ENCODE results near the gene RNF31.
A peak's percentile ranks its signal among the peaks of the same experiment; 100 is the strongest.
"Not testable (repeated sequence)": the region's sequence is repeated elsewhere in the genome, so short reads cannot be mapped to it uniquely, and the experiment has no call there.

Gene RNF31
- total RNA-seq: 1.8 to 2.9 reads per million in 2 donors

DNA sequence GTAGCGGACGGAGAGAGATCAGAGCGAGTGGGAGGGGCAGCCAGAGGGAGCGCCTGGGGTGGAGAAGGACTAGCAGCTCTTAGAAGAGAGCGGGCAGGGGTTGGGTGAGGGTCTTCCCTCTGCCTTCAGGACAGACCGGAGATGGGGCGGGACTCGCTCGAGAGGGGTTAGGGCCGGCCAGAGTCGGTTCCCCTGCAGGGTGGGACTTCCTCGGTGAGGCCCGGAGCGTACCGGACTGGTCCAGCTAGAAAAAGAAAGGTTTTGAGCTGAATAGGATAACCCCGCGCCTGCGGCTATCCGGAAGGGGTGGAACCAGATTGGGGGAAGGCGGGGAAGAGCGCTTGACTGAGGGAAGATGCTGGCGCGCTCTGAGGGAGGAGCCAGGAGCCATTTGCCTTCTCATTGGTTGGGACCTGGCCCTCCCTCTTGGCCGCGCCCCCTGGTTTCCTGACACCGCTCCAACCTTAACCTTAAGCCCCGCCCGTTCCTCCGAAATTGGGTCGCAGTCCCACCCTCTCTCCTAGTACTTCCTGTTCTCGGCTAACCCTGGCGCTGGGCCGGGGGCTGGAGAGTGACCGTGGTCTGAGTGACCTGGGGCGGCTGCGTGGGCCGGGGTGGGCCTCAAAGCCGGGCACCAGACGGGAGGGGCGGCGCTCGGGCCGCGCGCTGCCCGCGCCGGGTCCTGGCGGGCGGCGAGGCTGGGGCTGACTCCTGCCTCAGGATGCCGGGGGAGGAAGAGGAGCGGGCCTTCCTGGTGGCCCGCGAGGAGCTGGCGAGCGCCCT lies at the start of gene RNF31:
Gene RNF31 (plus strand): TSS at position 521 of the 783 bp plus-strand sequence. CDS start 201 bp downstream, at position 722.
- peak; percentile 95 for DNase-seq

DNA sequence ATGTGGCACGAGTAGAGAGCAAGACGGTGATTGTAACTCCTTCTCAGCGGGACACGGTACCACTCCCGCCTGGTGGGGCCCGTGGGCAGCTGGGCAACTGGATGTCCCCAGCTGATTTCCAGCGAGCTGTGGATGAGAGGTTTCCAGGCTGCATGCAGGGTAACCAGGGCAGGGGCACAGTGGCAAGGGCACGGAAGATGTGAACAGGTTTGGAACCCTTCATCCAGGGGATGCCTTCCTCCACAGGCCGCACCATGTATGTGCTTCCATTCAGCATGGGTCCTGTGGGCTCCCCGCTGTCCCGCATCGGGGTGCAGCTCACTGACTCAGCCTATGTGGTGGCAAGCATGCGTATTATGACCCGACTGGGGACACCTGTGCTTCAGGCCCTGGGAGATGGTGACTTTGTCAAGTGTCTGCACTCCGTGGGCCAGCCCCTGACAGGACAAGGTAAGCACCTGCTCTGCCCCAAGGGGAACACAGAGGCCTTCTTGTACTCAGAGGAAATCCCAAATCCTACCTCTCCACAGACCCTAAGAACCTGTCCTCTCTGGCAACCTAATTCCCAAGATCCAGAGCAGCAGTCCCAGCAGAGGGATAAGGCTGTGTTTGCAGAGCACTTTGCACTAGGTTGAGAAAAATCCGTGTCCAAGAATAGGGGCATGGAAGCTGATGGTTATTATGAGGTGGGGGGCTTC lies 48.9 kb upstream of the RNF31 start:
- no peak for DNase-seq

DNA sequence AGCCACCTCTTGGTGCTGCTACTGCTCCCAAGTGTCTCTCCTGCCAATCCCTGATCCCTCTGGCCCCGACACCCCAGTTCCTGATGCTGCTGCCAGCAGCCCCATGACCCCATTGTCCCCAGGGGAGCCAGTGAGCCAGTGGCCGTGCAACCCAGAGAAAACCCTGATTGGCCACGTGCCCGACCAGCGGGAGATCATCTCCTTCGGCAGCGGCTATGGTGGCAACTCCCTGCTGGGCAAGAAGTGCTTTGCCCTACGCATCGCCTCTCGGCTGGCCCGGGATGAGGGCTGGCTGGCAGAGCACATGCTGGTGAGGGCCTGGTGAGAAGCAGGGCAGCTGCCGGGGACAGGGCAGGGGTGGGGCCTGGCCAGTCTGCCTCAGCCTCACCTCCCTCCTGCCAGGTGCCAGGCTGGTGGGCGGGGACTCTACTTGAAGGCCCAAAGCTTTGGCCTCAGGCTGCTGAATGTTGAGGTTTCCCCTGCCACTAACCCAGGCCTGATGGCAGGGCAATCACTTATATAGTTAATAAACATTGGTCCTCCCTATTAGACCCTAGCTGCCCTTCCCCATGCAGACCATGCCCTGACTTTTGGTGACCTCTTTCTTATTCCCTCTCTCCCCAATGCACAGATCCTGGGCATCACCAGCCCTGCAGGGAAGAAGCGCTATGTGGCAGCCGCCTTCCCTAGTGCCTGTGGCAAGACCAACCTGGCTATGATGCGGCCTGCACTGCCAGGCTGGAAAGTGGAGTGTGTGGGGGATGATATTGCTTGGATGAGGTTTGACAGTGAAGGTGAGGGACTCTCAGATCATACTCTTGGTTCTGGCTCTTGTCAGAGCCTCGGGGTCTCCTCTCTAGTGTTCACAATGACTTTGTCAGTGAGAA lies 48.1 kb upstream of the RNF31 start:
- no peak for DNase-seq

DNA sequence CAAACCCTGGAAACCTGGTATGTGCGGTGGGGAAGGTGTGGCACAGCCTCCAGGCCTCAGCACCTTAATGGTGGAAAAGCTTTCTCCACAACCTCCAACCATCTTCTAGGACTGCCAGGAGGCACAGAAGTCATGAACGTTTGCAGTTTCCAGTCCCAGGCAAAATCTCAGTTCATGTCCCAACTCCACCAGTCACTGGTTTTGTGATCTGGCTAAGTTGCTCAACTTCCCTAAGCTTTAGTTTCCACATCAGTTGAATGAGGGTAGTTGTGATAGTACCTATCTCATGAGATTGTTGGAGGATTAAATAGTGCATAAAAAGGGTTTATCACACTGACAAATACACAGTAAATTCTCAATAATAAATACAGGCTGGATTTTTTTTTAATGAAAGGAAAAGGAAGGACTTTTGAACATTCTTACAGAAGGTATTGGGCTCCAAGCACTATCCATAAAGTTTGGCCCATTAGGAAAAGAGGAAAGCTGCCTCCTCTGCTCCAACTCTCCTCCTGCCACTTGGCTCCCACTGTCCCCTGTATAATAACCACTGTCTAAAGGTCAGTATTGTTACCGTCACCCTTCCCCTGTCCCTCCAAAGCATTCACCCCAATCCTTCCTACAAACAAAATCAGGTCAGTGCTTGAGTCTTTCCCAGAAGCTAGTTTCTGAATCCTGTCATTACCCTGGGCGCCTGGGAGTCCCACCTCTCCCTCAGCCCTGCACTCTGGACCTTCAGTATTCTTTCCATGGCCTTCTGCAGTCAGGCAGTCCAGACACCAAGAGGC lies 46.9 kb upstream of the RNF31 start:
- no peak for DNase-seq

DNA sequence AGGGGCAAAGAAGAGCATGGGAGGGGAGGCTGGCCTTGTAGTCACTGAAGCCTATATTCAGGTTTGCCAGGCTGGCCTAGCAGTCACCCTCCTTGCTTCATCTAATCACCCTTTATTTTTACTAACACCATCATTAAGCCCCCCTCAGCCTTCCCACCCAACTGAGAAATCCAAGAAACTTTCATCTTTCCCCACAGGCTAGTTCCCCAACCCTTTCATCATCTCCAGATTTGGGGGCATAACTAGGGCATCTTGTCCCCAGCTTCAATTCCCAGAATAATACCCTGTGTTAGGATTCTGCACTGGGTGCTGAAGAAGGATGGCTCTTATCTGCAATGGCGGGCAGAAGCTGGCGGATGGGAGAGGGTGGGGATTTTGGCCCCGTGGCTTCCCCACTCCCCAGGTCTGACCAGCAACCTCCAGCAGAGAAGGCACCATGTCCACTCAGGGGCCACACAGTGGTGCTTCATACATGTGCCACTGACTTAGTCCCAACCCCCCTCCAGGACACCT lies 46.3 kb upstream of the RNF31 start:
- no peak for DNase-seq

DNA sequence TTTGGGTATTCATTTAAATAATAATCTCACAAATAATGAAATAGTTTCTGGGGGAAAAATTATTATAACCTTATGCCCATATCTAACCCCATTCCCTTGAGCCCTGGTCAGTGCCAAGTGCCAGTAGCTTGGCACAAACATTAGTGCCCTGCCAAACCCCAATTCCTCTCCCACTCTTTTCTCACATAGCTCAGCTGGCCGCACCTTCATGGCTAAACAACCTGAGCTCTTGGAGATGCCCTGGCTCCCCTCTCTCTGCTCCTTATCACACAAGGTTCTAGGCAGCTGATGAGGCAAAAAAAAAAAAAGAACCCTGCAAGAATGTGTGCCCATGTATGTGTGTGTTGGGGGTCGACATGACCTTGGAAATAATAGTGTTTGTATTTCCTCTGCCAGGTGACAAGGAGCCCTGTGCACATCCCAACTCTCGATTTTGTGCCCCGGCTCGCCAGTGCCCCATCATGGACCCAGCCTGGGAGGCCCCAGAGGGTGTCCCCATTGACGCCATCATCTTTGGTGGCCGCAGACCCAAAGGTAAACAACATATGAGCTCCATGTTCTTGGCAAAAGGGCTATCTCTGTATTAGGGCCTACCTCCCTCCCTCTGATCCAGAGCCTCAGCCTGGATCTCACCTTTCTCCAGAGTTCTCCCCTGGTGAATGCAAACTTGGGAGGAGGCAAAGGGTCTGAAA lies 44.8 kb upstream of the RNF31 start:
- no peak for DNase-seq

DNA sequence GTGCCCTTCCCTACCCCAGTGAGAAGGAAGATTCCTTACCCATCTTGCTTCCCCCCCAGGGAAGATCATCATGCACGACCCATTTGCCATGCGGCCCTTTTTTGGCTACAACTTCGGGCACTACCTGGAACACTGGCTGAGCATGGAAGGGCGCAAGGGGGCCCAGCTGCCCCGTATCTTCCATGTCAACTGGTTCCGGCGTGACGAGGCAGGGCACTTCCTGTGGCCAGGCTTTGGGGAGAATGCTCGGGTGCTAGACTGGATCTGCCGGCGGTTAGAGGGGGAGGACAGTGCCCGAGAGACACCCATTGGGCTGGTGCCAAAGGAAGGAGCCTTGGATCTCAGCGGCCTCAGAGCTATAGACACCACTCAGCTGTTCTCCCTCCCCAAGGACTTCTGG lies 43.8 kb upstream of the RNF31 start:
- DNase-seq: no peak

DNA sequence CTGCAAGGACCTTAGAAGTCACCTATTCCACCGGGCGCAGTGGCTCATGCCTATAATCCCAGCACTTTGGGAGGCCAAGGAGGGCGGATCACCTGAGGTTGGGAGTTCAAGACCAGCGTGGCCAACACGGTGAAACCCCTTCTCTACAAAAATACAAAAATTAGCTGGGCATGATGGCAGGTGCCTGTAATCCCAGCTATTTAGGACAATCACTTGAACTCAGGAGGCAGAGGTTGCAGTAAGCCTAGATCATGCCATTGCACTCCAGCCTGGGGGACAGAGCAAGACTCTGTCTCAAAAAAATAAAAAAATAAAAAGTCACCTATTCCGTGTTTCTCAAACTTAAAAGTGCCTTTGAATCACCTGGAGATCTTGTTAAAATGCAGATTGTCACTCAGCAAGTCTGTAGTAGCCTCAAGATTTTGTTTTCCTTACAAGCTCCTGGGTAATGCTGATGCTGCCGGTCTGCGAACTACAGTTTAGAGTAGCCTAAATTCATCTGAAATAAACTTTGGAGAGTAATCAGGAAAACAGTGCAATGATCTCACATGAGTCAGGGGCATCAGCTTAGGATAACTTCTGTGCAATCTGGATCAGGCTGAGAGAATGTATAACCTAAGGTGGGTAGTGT lies 41.6 kb upstream of the RNF31 start:
- not testable (repeated sequence) for DNase-seq

DNA sequence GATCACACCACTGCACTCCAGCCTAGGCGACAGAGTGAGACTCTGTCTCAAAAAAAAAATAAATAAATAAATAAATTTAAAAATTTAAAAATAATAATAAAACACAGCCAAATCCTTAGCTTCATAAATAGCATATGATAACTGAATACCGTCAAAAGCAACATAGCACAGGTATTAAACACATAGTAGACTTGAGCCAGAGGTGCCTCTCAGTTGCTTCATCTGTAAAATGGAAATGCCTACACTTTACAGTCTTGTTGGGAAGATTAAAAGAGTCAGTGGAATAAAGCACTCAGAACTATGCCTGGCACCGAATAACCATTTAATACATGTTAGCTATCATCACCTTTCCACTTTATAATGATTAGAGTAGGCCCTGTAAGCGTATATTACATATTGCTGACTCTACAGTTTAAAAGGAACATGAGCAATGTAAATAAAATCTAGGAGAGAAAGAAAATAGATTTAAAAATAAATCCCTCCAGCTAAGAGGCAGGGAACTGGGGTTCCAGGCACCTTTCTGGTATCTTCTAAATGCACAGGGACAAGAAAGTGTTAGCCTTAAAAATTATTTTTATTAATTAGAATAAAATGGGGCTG lies 40.5 kb upstream of the RNF31 start:
- DNase-seq: no peak

DNA sequence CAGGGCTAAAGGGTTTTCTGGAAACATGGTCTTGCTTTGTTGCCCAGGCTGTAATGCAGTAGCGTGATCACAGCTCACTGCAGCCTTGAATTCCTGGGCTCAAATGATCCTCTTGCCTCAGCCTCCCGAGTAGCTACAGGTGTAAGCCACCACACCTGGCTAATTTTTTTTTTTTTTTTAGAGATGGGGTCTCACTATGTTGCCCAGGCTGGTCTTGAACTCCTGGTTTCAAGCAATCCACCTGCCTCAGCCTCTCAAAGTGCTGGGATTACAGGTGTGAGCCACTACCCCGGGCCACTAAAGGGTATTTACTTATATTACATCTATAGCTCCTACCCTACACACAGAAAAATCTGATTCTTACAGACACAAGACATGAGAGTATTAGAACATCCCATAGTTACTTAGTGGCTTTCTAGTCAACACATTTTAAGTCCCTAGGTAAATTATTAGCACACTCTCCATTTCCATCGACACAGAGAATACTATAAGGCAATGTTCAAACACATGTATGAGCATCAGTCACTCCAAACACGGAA lies 38.9 kb upstream of the RNF31 start:
- DNase-seq: no peak

DNA sequence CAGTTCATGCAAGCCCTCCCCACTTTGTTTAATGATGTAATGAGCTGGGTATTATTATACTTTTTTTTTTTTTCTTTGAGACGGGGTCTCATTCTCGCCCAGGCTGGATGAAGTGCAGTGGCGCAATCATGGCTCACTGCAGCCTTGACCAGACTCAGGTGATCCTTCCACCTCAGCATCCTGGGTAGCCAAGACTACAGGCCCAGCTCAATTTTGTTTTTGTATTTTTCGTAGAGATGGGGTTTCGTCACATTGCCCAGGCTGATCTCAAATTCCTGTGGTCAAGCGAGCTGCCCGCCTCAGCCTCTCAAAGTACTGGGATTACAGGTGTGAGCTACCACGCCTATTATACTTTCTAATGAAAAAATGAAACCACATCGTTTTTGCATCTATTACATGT lies 37.2 kb upstream of the RNF31 start:
- DNase-seq: no peak

DNA sequence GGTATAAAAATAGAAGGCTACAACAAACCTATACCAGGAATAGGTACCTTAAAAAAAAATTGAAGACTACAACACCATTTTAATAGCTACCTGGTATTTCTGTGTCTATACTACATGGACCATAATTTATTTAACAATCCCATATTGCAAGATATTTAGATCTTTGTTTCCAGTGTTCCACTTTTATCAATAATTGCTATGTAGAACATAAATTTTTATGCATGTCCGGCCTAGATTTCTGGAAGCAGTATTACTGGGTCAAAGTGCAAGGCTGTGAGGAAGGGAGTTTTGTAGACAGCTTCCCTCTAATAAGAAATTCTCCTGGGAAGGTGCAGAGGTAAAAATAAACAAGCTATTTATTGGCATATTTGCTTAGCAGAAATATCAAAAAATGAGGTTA lies 36.8 kb upstream of the RNF31 start:
- no peak for DNase-seq

DNA sequence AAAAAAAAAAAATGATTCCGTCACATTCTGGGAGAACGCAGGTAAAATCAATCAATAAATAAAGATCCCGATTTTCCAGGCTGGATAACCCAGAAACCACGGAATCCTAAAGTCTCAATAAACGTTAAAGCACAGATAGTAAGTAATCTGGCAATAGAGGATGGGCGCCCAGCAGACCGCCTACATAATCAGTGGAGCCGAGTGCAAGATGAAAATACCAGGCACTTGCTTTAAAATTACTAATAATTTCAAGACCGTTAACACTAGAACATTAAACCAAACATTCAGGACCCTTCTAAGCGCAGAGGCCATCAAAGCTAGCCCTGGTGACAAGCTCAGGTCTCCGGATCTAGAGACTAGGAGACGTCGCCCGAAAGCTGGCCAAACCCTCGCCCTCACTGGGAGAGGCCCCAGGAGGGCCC lies 33.9 kb upstream of the RNF31 start:
- DNase-seq: no peak

DNA sequence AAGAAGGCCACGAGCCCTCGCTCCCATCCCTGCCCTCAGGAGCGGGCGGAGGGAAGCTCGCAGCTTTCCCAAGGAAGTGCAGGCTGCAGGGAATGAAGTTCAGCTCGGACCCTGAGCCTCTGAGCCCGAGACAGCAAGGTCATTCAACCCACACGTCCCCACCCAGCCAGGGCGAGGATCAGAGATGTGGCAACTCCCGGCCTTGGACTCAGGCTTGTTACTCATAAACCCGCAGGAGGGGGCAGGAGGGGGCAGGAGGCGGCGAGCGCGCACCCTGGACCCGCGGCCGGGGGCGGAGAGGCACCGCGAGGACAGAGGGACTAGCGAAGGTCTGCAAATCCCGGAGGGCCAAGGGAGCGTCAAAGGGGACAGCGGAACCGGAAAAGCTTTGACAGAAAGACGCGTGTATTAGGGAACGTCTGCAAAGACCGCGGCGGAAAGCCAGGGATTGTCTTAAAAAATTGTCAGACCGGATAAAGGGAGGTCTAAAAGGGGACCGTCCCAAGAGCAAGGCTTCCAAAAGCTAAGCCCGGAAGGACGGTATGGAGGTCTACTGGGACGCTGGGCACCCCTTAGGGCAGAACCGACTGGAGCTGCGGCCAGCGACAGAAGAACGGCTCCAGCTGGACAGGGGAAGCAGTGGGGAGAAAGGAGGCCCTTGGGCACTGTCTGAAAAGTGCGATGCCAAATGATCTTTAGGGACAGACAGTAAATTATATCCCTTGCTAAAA lies 33.3 kb upstream of the RNF31 start:
- peak; percentile 64 for DNase-seq

DNA sequence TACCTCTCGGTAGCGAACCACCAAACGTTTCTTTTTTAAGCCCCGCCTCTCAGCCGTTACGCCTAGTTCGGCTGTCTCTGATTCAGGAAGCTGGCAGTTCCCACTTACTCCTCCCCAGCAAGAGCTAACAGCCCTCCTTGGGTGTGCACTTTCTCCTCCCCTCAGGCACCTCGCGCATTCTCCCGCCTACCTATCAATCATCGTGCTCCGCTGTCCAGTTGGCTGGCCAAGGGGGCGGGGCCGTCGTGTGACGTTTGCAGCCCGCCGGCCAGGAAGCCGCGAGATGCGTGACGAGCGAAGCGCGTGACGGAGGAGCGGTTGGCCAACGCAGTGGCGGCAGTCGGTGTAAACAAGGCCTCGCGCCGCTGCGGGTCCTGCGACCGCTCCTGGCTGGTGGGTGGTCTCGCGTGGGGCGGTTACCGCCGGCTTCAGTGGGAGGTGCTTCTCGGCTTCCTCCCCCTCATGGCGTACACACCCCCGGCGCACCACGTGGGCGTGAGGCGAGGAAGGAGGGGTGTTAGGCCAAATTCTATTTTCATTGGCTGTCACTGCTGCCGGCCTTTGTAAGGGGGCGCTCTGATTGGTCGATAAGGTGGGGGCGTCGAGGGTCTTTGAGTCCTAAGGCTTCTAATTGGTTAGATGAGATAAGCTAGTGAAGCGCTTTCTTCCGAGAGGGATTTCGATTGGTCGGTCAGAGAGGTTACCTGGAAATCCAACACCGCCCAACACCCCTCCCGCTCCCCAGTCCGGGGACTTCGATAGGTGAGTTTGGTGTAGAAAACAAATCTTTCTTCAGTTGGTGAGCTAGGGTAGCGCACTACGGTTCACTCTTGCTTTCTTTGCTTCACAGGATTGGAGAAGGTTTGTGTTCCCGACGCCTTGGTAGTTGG lies 32.5 kb upstream of the RNF31 start, which contains the start of the genes DCAF11 and NRL:
Gene DCAF11 (plus strand): TSS at position 246 of the 890 bp plus-strand sequence. CDS start 818 bp downstream, outside the sequence.
Gene NRL (minus strand): TSS at position 418 of the 890 bp plus-strand sequence. CDS start 32,101 bp downstream, outside the sequence.
- DNase-seq: peak; percentile 97

DNA sequence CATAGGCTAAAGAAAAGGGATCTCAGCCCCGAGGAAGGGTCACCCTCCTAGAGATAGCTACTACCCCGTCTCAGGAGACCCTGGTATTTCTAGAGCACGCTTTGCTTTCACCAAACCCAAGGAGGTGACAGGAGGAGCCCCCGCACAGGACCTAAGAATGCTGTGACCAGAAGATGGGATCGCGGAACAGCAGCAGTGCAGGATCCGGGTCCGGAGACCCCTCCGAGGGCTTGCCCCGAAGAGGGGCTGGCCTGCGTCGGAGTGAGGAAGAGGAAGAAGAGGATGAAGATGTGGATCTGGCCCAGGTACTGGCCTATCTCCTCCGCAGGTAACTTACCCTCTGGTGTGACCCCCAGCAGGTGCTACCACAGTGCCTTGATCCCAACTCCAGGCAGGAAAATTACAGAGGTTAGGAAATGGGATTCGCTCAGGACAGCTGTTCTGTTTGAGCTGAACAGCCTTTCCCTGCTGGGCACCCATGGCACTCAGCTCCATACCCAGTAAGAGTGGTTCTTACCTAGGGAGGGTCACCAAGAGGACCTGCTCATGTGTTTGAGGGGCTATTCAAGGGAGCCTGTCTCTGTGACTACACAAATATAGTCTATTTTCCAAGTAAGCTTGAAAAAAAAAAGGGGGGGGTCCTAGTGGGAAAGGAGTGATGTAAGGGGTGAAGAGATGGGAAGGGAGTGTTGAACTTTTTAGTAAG lies 31.7 kb upstream of the RNF31 start:
- DNase-seq: no peak

DNA sequence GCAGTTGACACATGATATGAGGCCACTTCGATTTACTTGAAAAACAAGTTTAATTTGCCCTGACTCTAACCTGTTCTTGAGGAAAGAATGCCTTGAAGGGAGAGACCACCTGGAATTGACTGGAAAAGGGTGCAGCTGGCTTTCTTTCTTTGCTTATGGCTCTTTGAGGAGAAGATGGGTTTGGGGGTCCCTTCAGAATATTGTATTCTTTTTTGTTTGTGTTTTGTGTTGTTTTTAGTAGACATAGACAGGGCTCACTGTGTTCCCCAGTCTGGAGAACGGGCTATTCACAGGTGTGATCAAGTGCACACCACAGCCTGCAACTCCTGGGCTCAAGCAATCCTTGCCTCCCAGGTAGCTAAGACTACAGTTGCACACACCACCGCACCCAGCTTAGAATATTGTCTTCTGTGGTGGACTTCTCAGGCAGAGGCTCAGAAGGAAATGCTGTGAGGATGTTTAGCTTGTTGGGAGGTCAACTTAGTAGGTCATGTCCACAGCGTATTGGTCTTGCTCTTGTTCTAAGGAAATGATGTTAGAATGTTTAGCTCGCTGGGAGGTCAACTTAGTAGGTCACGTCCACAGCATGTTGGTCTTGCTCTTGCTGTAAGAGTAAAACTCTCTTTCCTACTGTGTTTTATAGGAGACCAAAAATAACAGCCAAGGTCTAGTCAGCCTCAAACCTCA lies 31.0 kb upstream of the RNF31 start:
- no peak for DNase-seq

Data from T-helper 9 cell (primary cell).